H9 (cell line): ENCODE results near the gene METTL16. TPM values are rescaled to one million over a fixed set of nuclear protein-coding genes. Genes with fewer than 3 reads are reported as not detected.
"Not testable (repeated sequence)": the region's sequence is repeated elsewhere in the genome, so short reads cannot be mapped to it uniquely, and the experiment has no call there.

Source experiments
- DNase-seq: peaks from one replicate; pipeline ENCODE4 v3.0.0-alpha.2; 2017
- H2AFZ ChIP-seq: one replicate; pipeline ENCODE4 v1.6.1; 2013; ENCODE audit warnings: mild to moderate bottlenecking, low read length, control low read depth, moderate library complexity
- H2AK5ac ChIP-seq: 2 replicates; pipeline ENCODE4 v1.6.1; 2013; ENCODE audit warnings: low read length, control low read depth, mixed read lengths; ENCODE audit not compliant: insufficient read length
- H2BK120ac ChIP-seq: one replicate; pipeline ENCODE4 v1.6.1; 2013; ENCODE audit warnings: low read depth, mild to moderate bottlenecking, low read length, control low read depth, inconsistent platforms; ENCODE audit not compliant: poor library complexity, severe bottlenecking
- H2BK12ac ChIP-seq: 2 replicates; pipeline ENCODE4 v1.6.1; 2013; ENCODE audit warnings: low read length, control low read depth, mixed read lengths, low read depth; ENCODE audit not compliant: insufficient read length
- H2BK15ac ChIP-seq: 2 replicates; pipeline ENCODE4 v1.6.1; 2013; ENCODE audit warnings: low read depth, low read length, control low read depth
- H2BK20ac ChIP-seq: one replicate; pipeline ENCODE4 v1.6.1; 2013; ENCODE audit warnings: low read depth, mild to moderate bottlenecking, low read length, control low read depth, inconsistent platforms; ENCODE audit not compliant: poor library complexity, severe bottlenecking
- H2BK5ac ChIP-seq: 2 replicates; pipeline ENCODE4 v1.6.1; 2013; ENCODE audit warnings: low read length, control low read depth, mixed read lengths; ENCODE audit not compliant: insufficient read length
- H3K14ac ChIP-seq: 2 replicates; pipeline ENCODE4 v1.6.1; 2013; ENCODE audit warnings: low read length, control low read depth; ENCODE audit not compliant: insufficient read depth
- H3K18ac ChIP-seq: 2 replicates; pipeline ENCODE4 v1.6.1; 2013; ENCODE audit warnings: low read depth, mild to moderate bottlenecking, mixed read lengths, low read length, control low read depth; ENCODE audit not compliant: insufficient read length
- H3K23ac ChIP-seq: 2 replicates; pipeline ENCODE4 v1.6.1; 2013; ENCODE audit warnings: low read length, control low read depth, mixed read lengths, low read depth; ENCODE audit not compliant: insufficient read length
- H3K23me2 ChIP-seq: 2 replicates; pipeline ENCODE4 v1.6.1; 2013; ENCODE audit warnings: low read depth, mild to moderate bottlenecking, mixed read lengths, low read length, control low read depth; ENCODE audit not compliant: insufficient read length, poor library complexity, severe bottlenecking
- H3K27ac ChIP-seq: 2 replicates; pipeline ENCODE4 v1.5.1; 2013; ENCODE audit warnings: low read length, control low read depth, mixed read lengths, low read depth; ENCODE audit not compliant: insufficient read length
- H3K27me3 ChIP-seq: 2 replicates; pipeline ENCODE4 v1.6.1; 2013; ENCODE audit warnings: low read length, control low read depth, inconsistent platforms; ENCODE audit not compliant: insufficient read depth
- H3K4ac ChIP-seq: 2 replicates; pipeline ENCODE4 v1.6.1; 2013; ENCODE audit warnings: low read depth, mild to moderate bottlenecking, control low read depth, inconsistent platforms, low read length, moderate library complexity
- H3K4me1 ChIP-seq: 2 replicates; pipeline ENCODE4 v1.6.1; 2013; ENCODE audit warnings: low read length, control low read depth, inconsistent platforms; ENCODE audit not compliant: insufficient read depth
- H3K4me2 ChIP-seq: 2 replicates; pipeline ENCODE4 v1.6.1; 2013; ENCODE audit warnings: low read length, control low read depth, mixed read lengths; ENCODE audit not compliant: insufficient read length, insufficient read depth
- H3K56ac ChIP-seq: 2 replicates; pipeline ENCODE4 v1.6.1; 2013; ENCODE audit warnings: low read depth, mild to moderate bottlenecking, mixed read lengths, low read length, control low read depth; ENCODE audit not compliant: insufficient read length
- H3K79me1 ChIP-seq: 2 replicates; pipeline ENCODE4 v1.6.1; 2013; ENCODE audit warnings: low read depth, mild to moderate bottlenecking, moderate library complexity, low read length, control low read depth, inconsistent platforms; ENCODE audit not compliant: insufficient read depth, poor library complexity, severe bottlenecking
- H3K79me2 ChIP-seq: 2 replicates; pipeline ENCODE4 v1.6.1; 2013; ENCODE audit warnings: low read length, control low read depth, inconsistent platforms; ENCODE audit not compliant: insufficient read depth
- H3K9ac ChIP-seq: 2 replicates; pipeline ENCODE4 v1.6.1; 2013; ENCODE audit warnings: low read length, control low read depth, mixed read lengths; ENCODE audit not compliant: insufficient read length; ENCODE audit errors: extremely low read depth
- H3K9me3 ChIP-seq: one replicate; pipeline ENCODE4 v1.6.1; 2013; ENCODE audit warnings: low read depth, low read length, inconsistent platforms; ENCODE audit not compliant: control insufficient read depth
- H3T11ph ChIP-seq: one replicate; pipeline ENCODE4 v1.6.1; 2013; ENCODE audit warnings: mild to moderate bottlenecking, low read length, control low read depth, inconsistent platforms
- H4K20me1 ChIP-seq: one replicate; pipeline ENCODE4 v1.6.1; 2013; ENCODE audit not compliant: control insufficient read depth, insufficient read length, insufficient read depth
- H4K5ac ChIP-seq: 2 replicates; pipeline ENCODE4 v1.6.1; 2013; ENCODE audit warnings: low read depth, mild to moderate bottlenecking, mixed read lengths, low read length, control low read depth; ENCODE audit not compliant: insufficient read length
- H4K8ac ChIP-seq: replicated peaks from 2 replicates; pipeline ENCODE4 v1.6.1; 2013; ENCODE audit warnings: low read length, control low read depth, mixed read lengths, low read depth; ENCODE audit not compliant: insufficient read length
- H4K91ac ChIP-seq: 2 replicates; pipeline ENCODE4 v1.6.1; 2013; ENCODE audit warnings: low read depth, mild to moderate bottlenecking, moderate library complexity, mixed read lengths, low read length, control low read depth; ENCODE audit not compliant: insufficient read length
- H3K27ac Mint-ChIP-seq, 3 experiments: 2 replicates in 2 of 3; 3 replicates in 1 of 3; pipeline ENCODE4 v1.8.0; 2020 to 2021; ENCODE audit warnings: mixed read lengths in 3 of 3, mild to moderate bottlenecking in 1 of 3, moderate library complexity in 1 of 3
- H3K27me3 Mint-ChIP-seq: 2 replicates; pipeline ENCODE4 v1.8.0; 2021; ENCODE audit warnings: low read depth, mild to moderate bottlenecking, moderate library complexity, mixed read lengths
- H3K36me3 Mint-ChIP-seq, 3 experiments: 2 replicates in 2 of 3; 3 replicates in 1 of 3; pipeline ENCODE4 v1.8.0; 2020 to 2021; ENCODE audit warnings: low read depth in 3 of 3, mixed read lengths in 3 of 3; ENCODE audit not compliant: insufficient read depth in 1 of 3
- H3K4me1 Mint-ChIP-seq, 2 experiments: 2 replicates each; pipeline ENCODE4 v1.8.0; 2020; ENCODE audit warnings: mixed read lengths in 2 of 2
- H3K4me3 Mint-ChIP-seq, 2 experiments: 2 replicates in 1 of 2; 3 replicates in 1 of 2; pipeline ENCODE4 v1.8.0; 2020 to 2021; ENCODE audit warnings: mild to moderate bottlenecking in 2 of 2, mixed read lengths in 2 of 2, moderate library complexity in 1 of 2
- H3K9me3 Mint-ChIP-seq, 2 experiments: 2 replicates in 1 of 2; 3 replicates in 1 of 2; pipeline ENCODE4 v1.8.0; 2020; ENCODE audit warnings: mild to moderate bottlenecking in 2 of 2, mixed read lengths in 2 of 2, moderate library complexity in 1 of 2
- WGBS: extraction: QIAGEN DNeasy Blood & Tissue Kit; methylation state at CpG from one replicate; pipeline ENCODE4 v1.1.7; 2013; ENCODE audit warnings: missing lambda C conversion rate, low lambda C conversion rate, mixed read lengths; ENCODE audit not compliant: insufficient read length; ENCODE audit errors: extremely low coverage; 5-methylcytosine and 5-hydroxymethylcytosine counted together
- total RNA-seq: library from RNA; stranded (reverse); gene quantifications from 2 replicates; pipeline ENCODE4 v1.2.1, GENCODE V29; 2021
- TF ChIP-seq, protein P1 (sequence below): fragments of 200-600 bp; sonication (generic); conservative IDR thresholded peaks from 3 replicates; pipeline ENCODE4 v1.8.0; 2021; ENCODE audit warnings: antibody characterized with exemption, mild to moderate bottlenecking

Gene METTL16
- total RNA-seq, 1 experiment from 2014 or later = 55.4 TPM

DNA sequence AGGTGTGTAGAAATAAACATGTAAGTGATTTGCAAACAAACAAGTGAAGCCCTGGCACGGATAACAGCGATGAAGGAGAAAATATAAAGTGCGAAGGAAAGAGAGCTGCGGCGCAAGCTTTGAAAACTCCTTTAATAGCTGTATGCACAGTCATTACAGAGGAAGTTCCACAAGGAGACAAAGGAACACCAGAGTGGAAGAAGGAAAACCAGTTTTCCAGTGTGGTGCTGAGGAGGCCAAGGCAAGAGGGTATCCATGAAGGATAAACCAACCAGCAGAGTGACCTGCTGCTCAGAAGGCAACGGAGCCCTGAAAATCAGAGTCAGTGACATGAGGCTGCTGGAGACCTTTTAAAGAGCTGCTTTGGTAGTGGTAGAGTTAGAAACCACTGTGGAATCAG is 24.4 kb downstream of the METTL16 start:
- Histone ChIP-seq H3K27me3 (no peaks in the 10 kb centered on the region), H3K79me2 (peaks cover 3% of the 10 kb centered on the region; the same call in 1 of the 2 replicates), H3K27ac (no peak overlapping the region), H2AK5ac (no peak overlapping the region), H2BK12ac (no peak overlapping the region), H2AFZ (no peak overlapping the region), H3K79me1 (no peaks in the 10 kb centered on the region), H2BK20ac (no peak overlapping the region), H4K20me1 (no peaks in the 10 kb centered on the region), H3K4me2 (no peak overlapping the region), H3K14ac (no peak overlapping the region), H2BK120ac (no peak overlapping the region), H4K8ac (no peak overlapping the region), H2BK5ac (no peak overlapping the region), H3K23ac (no peak overlapping the region), H3K4ac (no peak overlapping the region), H4K5ac (no peak overlapping the region), H4K91ac (no peak overlapping the region), H3K23me2 (no peaks in the 10 kb centered on the region), H3T11ph (no peak overlapping the region), H3K4me1 (no peaks in the 10 kb centered on the region; the same call in 1 of the 2 replicates), H3K9ac (no peak overlapping the region), H3K9me3 (no peaks in the 10 kb centered on the region), H2BK15ac (no peak overlapping the region), H3K18ac (no peak overlapping the region), H3K56ac (no peak overlapping the region)
- WGBS = no CpG with 5 or more reads among the region's 6 CpGs
- H3K4me3 Mint-ChIP-seq = no peak overlapping the region
- peaks cover 0 to 5% (median 4%) of the 10 kb centered on the region in 3 experiments; a peak in 5 of 7 replicates for H3K36me3 Mint-ChIP-seq
- DNase-seq = no peak
- H3K27ac Mint-ChIP-seq = peak overlapping the region in 1 of 3 experiments; percentile 13; a peak in 2 of 7 replicates
- TF ChIP-seq, protein P1, sequence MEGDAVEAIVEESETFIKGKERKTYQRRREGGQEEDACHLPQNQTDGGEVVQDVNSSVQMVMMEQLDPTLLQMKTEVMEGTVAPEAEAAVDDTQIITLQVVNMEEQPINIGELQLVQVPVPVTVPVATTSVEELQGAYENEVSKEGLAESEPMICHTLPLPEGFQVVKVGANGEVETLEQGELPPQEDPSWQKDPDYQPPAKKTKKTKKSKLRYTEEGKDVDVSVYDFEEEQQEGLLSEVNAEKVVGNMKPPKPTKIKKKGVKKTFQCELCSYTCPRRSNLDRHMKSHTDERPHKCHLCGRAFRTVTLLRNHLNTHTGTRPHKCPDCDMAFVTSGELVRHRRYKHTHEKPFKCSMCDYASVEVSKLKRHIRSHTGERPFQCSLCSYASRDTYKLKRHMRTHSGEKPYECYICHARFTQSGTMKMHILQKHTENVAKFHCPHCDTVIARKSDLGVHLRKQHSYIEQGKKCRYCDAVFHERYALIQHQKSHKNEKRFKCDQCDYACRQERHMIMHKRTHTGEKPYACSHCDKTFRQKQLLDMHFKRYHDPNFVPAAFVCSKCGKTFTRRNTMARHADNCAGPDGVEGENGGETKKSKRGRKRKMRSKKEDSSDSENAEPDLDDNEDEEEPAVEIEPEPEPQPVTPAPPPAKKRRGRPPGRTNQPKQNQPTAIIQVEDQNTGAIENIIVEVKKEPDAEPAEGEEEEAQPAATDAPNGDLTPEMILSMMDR = no peak
- H3K27me3 Mint-ChIP-seq = no peaks in the 10 kb centered on the region
- peaks cover 53 to 64% of the 10 kb centered on the region in 2 experiments for H3K4me1 Mint-ChIP-seq
- no peaks in the 10 kb centered on the region for H3K9me3 Mint-ChIP-seq

DNA sequence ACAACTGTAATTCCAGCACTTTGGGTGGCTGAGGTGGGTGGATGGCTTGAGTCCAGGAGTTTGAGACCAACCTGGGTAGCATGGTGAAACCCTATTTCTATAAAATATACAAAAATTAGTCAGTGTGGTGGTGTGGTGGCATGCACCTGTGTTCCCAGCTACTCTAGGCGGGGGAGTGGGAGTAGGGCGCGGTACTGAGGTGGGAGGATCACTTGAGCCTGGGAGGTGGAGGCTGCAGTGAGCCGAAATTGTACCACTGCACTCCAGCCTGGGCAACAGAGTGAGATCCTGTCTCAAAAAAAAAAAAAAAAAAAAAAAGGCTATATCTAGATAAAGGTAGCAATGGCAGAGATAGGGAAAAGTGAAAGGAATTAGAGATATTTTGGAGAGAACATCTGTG is 25.0 kb downstream of the METTL16 start:
- Mint-ChIP-seq H3K27ac (peak overlapping the region in 1 of 3 experiments; percentile 13; a peak in 2 of 7 replicates), H3K4me1 (peaks cover 56 to 69% of the 10 kb centered on the region in 2 experiments)
- H3K27ac ChIP-seq, H2BK120ac ChIP-seq, H4K5ac ChIP-seq, H3K9ac ChIP-seq, H4K8ac ChIP-seq, H2AK5ac ChIP-seq, H2AFZ ChIP-seq, H3K18ac ChIP-seq, H3K14ac ChIP-seq, H3K36me3 Mint-ChIP-seq, H3K4me1 ChIP-seq, H3K27me3 Mint-ChIP-seq, H2BK12ac ChIP-seq, H3K4me2 ChIP-seq, H3K23me2 ChIP-seq, H4K91ac ChIP-seq, H3K9me3 Mint-ChIP-seq, H4K20me1 ChIP-seq, H3K23ac ChIP-seq, H3K27me3 ChIP-seq, DNase-seq, H2BK20ac ChIP-seq, H3K9me3 ChIP-seq, H3K4me3 Mint-ChIP-seq, H3K79me2 ChIP-seq, H2BK5ac ChIP-seq, H3K79me1 ChIP-seq, H2BK15ac ChIP-seq, H3T11ph ChIP-seq, H3K4ac ChIP-seq, H3K56ac ChIP-seq: not testable (repeated sequence)
- no CpG with 5 or more reads among the region's 4 CpGs for WGBS
